HT-29 (cell line): Measurements from ENCODE around the gene SNRK. TPM values are rescaled to one million over a fixed set of nuclear protein-coding genes. Genes with fewer than 3 reads are reported as not detected.
"Not testable (repeated sequence)": the region's sequence is repeated elsewhere in the genome, so short reads cannot be mapped to it uniquely, and the experiment has no call there.

ENCODE experiments used
- DNase-seq: peaks from one replicate; pipeline ENCODE4 v3.0.0-alpha.2; 2015; ENCODE audit warnings: low spot score
- total RNA-seq: library from RNA; depleted of rRNA; stranded (reverse); fragments of >200 nt; shearing (Covaris generic); gene quantifications from 2 replicates; pipeline ENCODE4 v1.2.3, GENCODE V29; 2014

SNRK gene
- total RNA-seq, 1 experiment from 2014 or later, result 8.0 TPM

- DNase-seq, result no peak
These were observed 60.8 kb downstream of the SNRK start for GRCh38 chr3:43346978-43347749.

- DNase-seq, result no peak
These were observed 61.4 kb downstream of the SNRK start for GRCh38 chr3:43347774-43348173.

- no peak for DNase-seq
These were observed 62.0 kb downstream of the SNRK start for GRCh38 chr3:43348350-43348749.

- no peak for DNase-seq
These were observed 62.7 kb downstream of the SNRK start for GRCh38 chr3:43348852-43349574.

GRCh38 chr3:43349716-43350115, 63.4 kb downstream of the SNRK start:
- DNase-seq, result no peak

- DNase-seq, result no peak
These were observed 67.1 kb downstream of the SNRK start for GRCh38 chr3:43353393-43353792.

GRCh38 chr3:43353923-43354670, 67.8 kb downstream of the SNRK start:
- DNase-seq, result no peak

GRCh38 chr3:43356033-43356432, 69.7 kb downstream of the SNRK start:
- not testable (repeated sequence) for DNase-seq

GRCh38 chr3:43361077-43361476, 74.7 kb downstream of the SNRK start:
- no peak for DNase-seq

- DNase-seq, result no peak
These were observed 75.8 kb downstream of the SNRK start for GRCh38 chr3:43362183-43362582.

- no peak for DNase-seq
These were observed 76.6 kb downstream of the SNRK start for GRCh38 chr3:43362961-43363360.

GRCh38 chr3:43363621-43364266, 77.4 kb downstream of the SNRK start:
- no peak for DNase-seq

- DNase-seq, result no peak
These were observed 78.2 kb downstream of the SNRK start for GRCh38 chr3:43364494-43364893.

- DNase-seq, result no peak
These were observed 78.6 kb downstream of the SNRK start for GRCh38 chr3:43364926-43365325.

- no peak for DNase-seq
These were observed 79.4 kb downstream of the SNRK start for GRCh38 chr3:43365601-43366305.

GRCh38 chr3:43366481-43366880, 80.1 kb downstream of the SNRK start:
- DNase-seq, result no peak

- DNase-seq, result no peak
These were observed 80.5 kb downstream of the SNRK start for GRCh38 chr3:43366885-43367284.

- DNase-seq, result no peak
These were observed 83.3 kb downstream of the SNRK start for GRCh38 chr3:43369404-43370292.

- no peak for DNase-seq
These were observed 84.1 kb downstream of the SNRK start for GRCh38 chr3:43370293-43370980.

- DNase-seq, result no peak
These were observed 85.2 kb downstream of the SNRK start for GRCh38 chr3:43371494-43371893.
